OCI-LY7 (cell line): ENCODE measurements around the gene DMKN.

Source experiments
- EZH2phosphoT487 ChIP-seq: fragments of 200-600 bp; sonication (generic); IDR thresholded peaks from 2 replicates; pipeline ENCODE4 v1.6.1; 2018; ENCODE audit warnings: low read depth, borderline replicate concordance, mild to moderate bottlenecking, mixed run types, antibody characterized with exemption, low read length, moderate library complexity, mixed read lengths
- TF ChIP-seq, protein P1 (sequence below): fragments of 200-600 bp; sonication (generic); conservative IDR thresholded peaks from 2 replicates; pipeline ENCODE4 v1.5.1; 2014; ENCODE audit warnings: mild to moderate bottlenecking, antibody characterized with exemption, low read length, moderate library complexity, mixed read lengths

- TF ChIP-seq, protein P1, sequence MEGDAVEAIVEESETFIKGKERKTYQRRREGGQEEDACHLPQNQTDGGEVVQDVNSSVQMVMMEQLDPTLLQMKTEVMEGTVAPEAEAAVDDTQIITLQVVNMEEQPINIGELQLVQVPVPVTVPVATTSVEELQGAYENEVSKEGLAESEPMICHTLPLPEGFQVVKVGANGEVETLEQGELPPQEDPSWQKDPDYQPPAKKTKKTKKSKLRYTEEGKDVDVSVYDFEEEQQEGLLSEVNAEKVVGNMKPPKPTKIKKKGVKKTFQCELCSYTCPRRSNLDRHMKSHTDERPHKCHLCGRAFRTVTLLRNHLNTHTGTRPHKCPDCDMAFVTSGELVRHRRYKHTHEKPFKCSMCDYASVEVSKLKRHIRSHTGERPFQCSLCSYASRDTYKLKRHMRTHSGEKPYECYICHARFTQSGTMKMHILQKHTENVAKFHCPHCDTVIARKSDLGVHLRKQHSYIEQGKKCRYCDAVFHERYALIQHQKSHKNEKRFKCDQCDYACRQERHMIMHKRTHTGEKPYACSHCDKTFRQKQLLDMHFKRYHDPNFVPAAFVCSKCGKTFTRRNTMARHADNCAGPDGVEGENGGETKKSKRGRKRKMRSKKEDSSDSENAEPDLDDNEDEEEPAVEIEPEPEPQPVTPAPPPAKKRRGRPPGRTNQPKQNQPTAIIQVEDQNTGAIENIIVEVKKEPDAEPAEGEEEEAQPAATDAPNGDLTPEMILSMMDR, result no peak
- TF ChIP-seq EZH2phosphoT487, result no peak
These were observed 16.0 kb downstream of the DMKN start for GRCh38 chr19:35497406-35497805.
